Neural cell (in vitro differentiated cells): Measurements from ENCODE around the gene SULT1B1.

Experiments
- EZH2 ChIP-seq: fragments of 200-600, 300-800 bp; shearing (Covaris generic), sonication (generic); IDR thresholded peaks from 2 replicates; pipeline ENCODE4 v1.6.1; 2014; ENCODE audit warnings: antibody characterized with exemption, low read length, borderline replicate concordance, mild to moderate bottlenecking; ENCODE audit not compliant: insufficient read depth, poor library complexity, severe bottlenecking
- POLR2AphosphoS5 ChIP-seq: IDR thresholded peaks from 2 replicates; pipeline ENCODE4 v1.6.1; 2012
- SMC3 ChIP-seq: fragments of 450-650 bp; conservative IDR thresholded peaks from 2 replicates; pipeline ENCODE4 v1.6.1; 2014; ENCODE audit warnings: antibody characterized with exemption, mild to moderate bottlenecking, moderate library complexity; ENCODE audit not compliant: poor library complexity

DNA sequence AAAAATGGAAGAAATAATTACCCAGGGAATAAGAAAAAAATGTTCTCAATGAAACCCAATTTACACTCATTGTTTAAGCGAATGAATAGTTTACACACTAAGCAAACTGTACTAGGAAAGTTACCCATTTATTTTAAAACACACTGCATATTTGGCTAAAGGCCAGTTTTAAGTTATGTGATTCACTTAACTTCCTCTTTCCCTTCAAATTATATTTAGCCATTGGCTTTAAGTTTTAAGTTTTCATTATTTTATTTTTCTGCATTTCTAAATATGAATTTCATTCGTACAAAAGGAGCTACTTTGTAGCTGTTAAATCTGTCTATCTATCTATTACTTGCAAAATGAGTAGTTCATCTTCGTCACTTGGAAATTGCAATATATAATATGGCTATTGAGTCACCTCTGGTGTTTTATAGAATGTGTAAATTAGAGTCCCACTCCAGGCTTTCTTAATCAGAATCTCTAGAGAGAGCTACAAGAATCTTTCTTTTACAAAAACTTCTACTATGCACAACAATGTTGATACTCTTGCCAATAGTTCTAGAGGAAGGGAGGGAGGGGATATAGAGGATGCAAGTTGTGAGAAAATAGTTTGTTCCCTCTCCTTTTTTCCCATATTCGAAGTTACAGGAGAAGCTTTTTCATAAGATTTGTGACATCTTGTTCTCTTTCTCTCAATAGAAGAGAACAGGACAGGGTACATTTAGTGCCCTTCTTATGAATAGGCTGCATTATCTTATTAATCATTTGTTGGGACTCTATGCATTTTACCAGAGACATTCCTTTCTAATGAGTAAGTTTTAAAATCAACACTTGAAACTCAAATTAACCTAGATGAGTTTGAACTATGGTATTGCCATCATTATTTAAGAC, 41.8 kb downstream of the SULT1B1 start:
- TF ChIP-seq SMC3 (no peak), EZH2 (no peak), POLR2AphosphoS5 (no peak)
